ENCODE measurements around the gene NDUFS6. TPM values are rescaled to one million over a fixed set of nuclear protein-coding genes. Genes with fewer than 3 reads are reported as not detected.
A peak's percentile ranks its signal among the peaks of the same experiment; 100 is the strongest.

NDUFS6 gene
- total RNA-seq, 4 donors from 2014 or later, result 36.1 to 72.7 (median 57.3) TPM

- intact Hi-C loops (cut with DNase I), result no loop called here
- H3K27me3 ChIP-seq, result peaks cover 0 to 17% (median 0%) of the 10 kb centered on the region in 4 donors
- no peak overlapping the region for H3K4me3 ChIP-seq
- 64 to 81% methylated on average over 2 to 3 of the region's 3 CpGs for WGBS, 2 donors
- TF ChIP-seq CTCF (IDR thresholded peaks at IDR 0.05) (no peak), POLR2A (IDR thresholded peaks at IDR 0.05) (no peak)
- H3K36me3 ChIP-seq, result peaks cover 0 to 3% (median 0%) of the 10 kb centered on the region in 3 donors
- H3K4me1 ChIP-seq, result peaks cover 0 to 20% (median 8%) of the 10 kb centered on the region in 3 donors
- no peaks in the 10 kb centered on the region for H3K9me3 ChIP-seq
- no peak overlapping the region for H3K27ac ChIP-seq
- no peak for DNase-seq
Observed at GRCh38 chr5:1791176-1791575, 10.0 kb upstream of the NDUFS6 start.

GRCh38 chr5:1792842-1793266 lies 8.4 kb upstream of the NDUFS6 start:
- Histone ChIP-seq H3K9me3 (no peaks in the 10 kb centered on the region), H3K4me3 (peak overlapping the region in 1 of 4 donors; percentile 1), H3K36me3 (peaks cover 0 to 20% (median 10%) of the 10 kb centered on the region in 3 donors), H3K27me3 (no peaks in the 10 kb centered on the region), H3K4me1 (peaks cover 0 to 35% (median 10%) of the 10 kb centered on the region in 3 donors), H3K27ac (peak overlapping the region in 2 of 4 donors; percentile 36 to 44)
- intact Hi-C loops (cut with DNase I), result no loop called here
- TF ChIP-seq CTCF (IDR thresholded peaks at IDR 0.05) (no peak), POLR2A (IDR thresholded peaks at IDR 0.05) (no peak)
- WGBS, 2 donors, result 45 to 64% methylated on average over 6 to 8 of the region's 8 CpGs
- no peak for DNase-seq

- Histone ChIP-seq H3K4me1 (peaks cover 0 to 40% (median 10%) of the 10 kb centered on the region in 3 donors), H3K36me3 (peaks cover 0 to 25% (median 13%) of the 10 kb centered on the region in 3 donors), H3K27ac (peak overlapping the region in 2 of 4 donors; percentile 36 to 44), H3K4me3 (peak overlapping the region in 1 of 4 donors; percentile 1), H3K9me3 (no peaks in the 10 kb centered on the region), H3K27me3 (no peaks in the 10 kb centered on the region)
- DNase-seq, result no peak
- TF ChIP-seq POLR2A (IDR thresholded peaks at IDR 0.05), result no peak
- TF ChIP-seq CTCF (IDR thresholded peaks at IDR 0.05), result no peak
- intact Hi-C loops (cut with DNase I), result no loop called here
- WGBS, 2 donors, result 36 to 67% methylated on average over 3 to 9 of the region's 10 CpGs
Observed at GRCh38 chr5:1793301-1793740, 7.9 kb upstream of the NDUFS6 start.

GRCh38 chr5:1793966-1794900 lies 7.0 kb upstream of the NDUFS6 start:
- intact Hi-C loops (cut with DNase I), result no loop called here
- TF ChIP-seq POLR2A (IDR thresholded peaks at IDR 0.05) (no peak), CTCF (IDR thresholded peaks at IDR 0.05) (no peak)
- Histone ChIP-seq H3K36me3 (peaks cover 0 to 29% (median 13%) of the 10 kb centered on the region in 3 donors), H3K27me3 (no peaks in the 10 kb centered on the region), H3K9me3 (no peaks in the 10 kb centered on the region), H3K4me1 (peaks cover 9 to 49% (median 16%) of the 10 kb centered on the region in 3 donors), H3K27ac (no peak overlapping the region), H3K4me3 (no peak overlapping the region)
- WGBS, 2 donors, result 69 to 76% methylated on average over 12 to 27 of the region's 33 CpGs
- DNase-seq, result no peak

- WGBS, 2 donors, result 87 to 94% methylated on average over 9 to 10 of the region's 17 CpGs
- H3K27me3 ChIP-seq, result no peaks in the 10 kb centered on the region
- no peak overlapping the region for H3K27ac ChIP-seq
- H3K4me1 ChIP-seq, result peaks cover 9 to 43% (median 12%) of the 10 kb centered on the region in 3 donors
- no peak for DNase-seq
- no peaks in the 10 kb centered on the region for H3K9me3 ChIP-seq
- peaks cover 0 to 29% (median 13%) of the 10 kb centered on the region in 3 donors for H3K36me3 ChIP-seq
- TF ChIP-seq CTCF (IDR thresholded peaks at IDR 0.05) (no peak), POLR2A (IDR thresholded peaks at IDR 0.05) (no peak)
- no peak overlapping the region for H3K4me3 ChIP-seq
- intact Hi-C loops (cut with DNase I), result no loop called here
Observed at GRCh38 chr5:1794901-1795290, 6.3 kb upstream of the NDUFS6 start.
